ENCODE data around the gene MTSS2.
"Not testable (repeated sequence)": the region's sequence is repeated elsewhere in the genome, so short reads cannot be mapped to it uniquely, and the experiment has no call there.

Gene MTSS2

DNA sequence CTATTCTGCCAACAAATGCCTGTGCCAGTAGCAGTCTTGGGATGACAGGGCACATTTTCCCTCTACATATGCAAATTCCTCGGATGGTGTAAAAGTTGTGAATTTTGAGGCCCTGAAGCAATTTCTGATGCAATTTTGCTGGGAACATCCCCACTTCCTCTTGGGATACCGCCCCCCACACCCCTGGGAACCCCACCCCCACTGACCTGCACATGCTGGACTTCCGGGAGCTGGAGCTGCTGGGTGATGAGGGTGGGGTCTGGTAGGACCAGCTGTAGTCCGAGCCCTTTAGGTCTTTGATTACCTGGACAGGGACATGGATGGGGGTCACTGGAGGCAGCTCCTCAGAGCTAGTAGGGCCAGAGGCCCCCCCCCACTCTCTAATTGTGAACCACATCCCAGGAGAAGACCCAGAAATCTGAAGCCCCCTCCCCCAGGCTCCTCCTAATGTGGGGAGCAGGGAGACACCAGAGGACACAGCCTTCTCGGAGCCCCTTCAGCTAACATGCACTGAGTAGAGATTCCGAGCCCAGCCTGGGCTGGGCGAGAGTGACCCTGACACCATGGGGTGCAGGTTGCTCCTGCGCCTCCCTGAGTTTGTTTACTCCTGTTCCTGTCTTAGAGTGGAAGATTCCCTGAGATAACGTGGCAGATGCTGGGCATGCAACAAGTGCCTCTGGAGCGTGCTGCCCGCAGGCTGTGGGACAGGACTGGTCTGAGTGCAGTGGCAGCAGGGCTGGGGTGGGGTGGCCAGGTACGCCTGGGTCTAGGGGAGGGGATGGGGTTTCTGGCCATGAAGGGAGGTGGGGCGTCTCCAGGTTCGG lies 9.0 kb downstream of the MTSS2 start:
- no peak for TF ChIP-seq CTCF (IDR thresholded peaks at IDR 0.05; ENCODE audit: borderline replicate concordance, insufficient read depth, low read depth, low read length)
- no peak overlapping the region for H3K4me3 ChIP-seq (ENCODE audit: low read depth, low read length)

DNA sequence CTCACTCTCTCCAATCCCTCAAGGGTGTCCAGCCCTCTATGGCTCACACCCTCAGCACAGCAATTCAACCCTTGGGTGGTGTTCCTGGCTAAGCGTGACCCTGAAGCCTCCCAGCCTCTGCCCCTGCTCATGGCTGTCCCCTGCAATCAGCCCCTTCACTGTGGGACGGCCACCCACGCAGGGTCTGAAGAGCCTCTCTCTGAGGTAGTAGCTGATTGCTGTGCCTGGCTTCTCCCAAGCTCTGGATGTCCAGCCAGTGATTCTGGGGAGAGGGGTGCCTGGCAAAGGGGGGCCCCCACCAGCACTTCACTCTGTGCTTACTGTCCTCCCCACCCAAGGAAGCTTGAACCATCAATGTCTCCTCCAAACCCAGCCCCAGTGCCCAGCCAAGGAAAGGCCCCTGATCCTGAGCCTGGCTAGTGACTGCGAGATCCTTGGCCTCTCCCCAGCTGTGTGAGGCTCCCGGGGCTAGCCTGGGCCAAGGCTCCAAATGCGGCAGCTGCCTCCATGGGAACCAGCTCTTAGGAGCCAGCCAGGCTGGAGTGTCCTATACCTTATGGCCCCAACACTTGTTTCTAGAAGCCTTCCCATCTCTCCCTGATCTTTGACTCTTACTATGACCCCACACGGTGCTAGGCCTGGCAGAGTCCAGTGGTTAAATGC lies 9.9 kb downstream of the MTSS2 start:
- H3K4me3 ChIP-seq (ENCODE audit: low read depth, low read length): no peak overlapping the region
- no peak for TF ChIP-seq CTCF (IDR thresholded peaks at IDR 0.05; ENCODE audit: borderline replicate concordance, insufficient read depth, low read depth, low read length)

- no peak for TF ChIP-seq CTCF (IDR thresholded peaks at IDR 0.05; ENCODE audit: borderline replicate concordance, insufficient read depth, low read depth, low read length)
- H3K4me3 ChIP-seq (ENCODE audit: low read depth, low read length): no peak overlapping the region
These were observed 11.4 kb downstream of the MTSS2 start for GRCh38 chr16:70674221-70675014.

DNA sequence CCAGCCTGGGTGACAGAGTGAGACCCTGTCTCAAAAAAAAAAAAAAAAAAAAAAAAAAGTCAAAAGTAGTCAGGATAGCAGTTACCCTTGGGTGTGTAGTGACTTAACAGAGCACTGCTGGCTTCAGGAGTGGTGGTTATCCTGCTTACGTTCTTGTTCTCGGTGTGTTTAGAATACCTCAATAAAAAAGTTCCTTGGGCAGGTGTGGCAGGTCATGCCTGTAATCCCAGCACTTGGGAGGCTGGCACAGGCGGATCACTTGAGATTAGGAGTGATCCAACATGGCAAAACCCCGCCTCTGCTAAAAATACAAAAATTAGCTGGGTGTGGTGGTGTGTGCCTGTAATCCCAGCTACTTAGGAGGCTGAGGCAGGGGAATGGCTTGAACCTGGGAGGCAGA lies 14.9 kb downstream of the MTSS2 start:
- not testable (repeated sequence) for H3K4me3 ChIP-seq (ENCODE audit: low read depth, low read length)

DNA sequence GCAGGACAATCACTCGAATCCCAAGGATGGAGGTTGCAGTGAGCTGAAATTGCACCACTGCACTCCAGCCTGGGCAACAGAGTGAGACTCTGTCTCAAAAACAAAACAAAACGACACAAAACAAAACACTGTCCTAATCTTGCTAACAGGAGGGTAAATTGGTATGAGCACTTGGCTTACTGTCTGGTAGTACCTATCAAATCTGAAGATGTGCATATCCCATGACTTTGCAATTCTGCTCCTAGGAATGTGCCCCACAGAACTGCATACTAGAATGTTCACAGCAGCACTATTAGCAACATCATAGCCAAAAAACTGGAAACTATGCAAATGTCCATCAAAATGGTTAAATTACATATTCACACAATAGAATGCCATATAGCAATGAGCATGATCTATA lies 15.7 kb downstream of the MTSS2 start:
- no peak overlapping the region for H3K4me3 ChIP-seq (ENCODE audit: low read depth, low read length)
- no peak for TF ChIP-seq CTCF (IDR thresholded peaks at IDR 0.05; ENCODE audit: borderline replicate concordance, insufficient read depth, low read depth, low read length)

DNA sequence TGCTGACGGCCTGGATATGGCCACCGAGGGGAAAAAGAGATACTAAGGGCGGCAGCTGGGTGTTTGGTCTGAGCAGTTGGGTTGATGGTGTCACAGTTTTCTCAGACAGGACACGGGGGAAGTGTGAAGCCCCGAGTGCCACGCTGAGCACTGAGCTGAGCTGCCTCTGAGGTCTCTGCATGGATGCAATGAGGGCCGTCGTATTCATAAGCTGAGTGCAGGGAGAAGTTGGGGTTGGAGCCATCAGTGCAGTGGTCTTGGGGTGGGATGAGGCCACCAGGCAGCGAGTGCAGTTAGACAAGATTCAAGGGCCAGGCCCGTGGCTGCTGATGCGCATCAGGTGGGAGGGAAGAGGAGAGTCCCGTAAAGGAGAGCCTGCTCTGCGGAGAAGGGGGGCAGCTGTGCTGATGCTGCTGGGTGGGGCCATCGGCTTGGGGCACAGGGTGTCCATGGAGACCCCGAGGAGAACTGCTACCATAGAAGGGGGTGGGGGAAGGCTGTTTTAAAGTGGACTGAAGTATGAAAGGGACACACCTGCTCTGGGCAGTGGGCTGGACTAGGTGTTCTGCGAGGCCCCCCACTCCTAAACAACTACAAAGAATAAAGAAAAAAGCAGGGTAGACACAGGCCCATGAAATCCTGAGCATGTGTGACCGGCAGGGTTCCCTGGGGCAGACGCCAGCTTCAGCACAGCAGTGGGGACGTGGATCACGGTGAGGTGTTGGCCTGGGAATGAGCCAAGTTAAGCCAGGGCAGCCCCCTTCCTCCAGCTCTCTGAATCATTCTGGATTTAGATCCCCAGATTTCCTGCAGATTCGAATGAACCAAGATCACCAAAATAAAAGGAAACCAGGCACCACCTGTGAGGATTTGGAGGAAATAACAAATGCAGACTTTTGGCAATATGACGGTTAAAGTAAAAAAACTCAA lies 19.8 kb downstream of the MTSS2 start:
- no peak for TF ChIP-seq CTCF (IDR thresholded peaks at IDR 0.05; ENCODE audit: borderline replicate concordance, insufficient read depth, low read depth, low read length)
- no peak overlapping the region for H3K4me3 ChIP-seq (ENCODE audit: low read depth, low read length)

All from GM12875 (cell line).